ENCODE results near the gene ZSCAN2.
"Not testable (repeated sequence)": the region's sequence is repeated elsewhere in the genome, so short reads cannot be mapped to it uniquely, and the experiment has no call there.

Gene ZSCAN2

GRCh38 chr15:84581676-84582428 is 19.0 kb upstream of the ZSCAN2 start:
- H3K27ac ChIP-seq (ENCODE audit: insufficient read depth, low read length, poor library complexity, severe bottlenecking); H3K27me3 ChIP-seq (replicated peaks; ENCODE audit: control insufficient read depth, insufficient read depth, low read length, poor library complexity, severe bottlenecking); H3K36me3 ChIP-seq (ENCODE audit: control insufficient read depth, insufficient read depth, low read length); H3K4me1 ChIP-seq (ENCODE audit: control insufficient read depth, insufficient read depth, low read length, poor library complexity, severe bottlenecking); H3K4me3 ChIP-seq (ENCODE audit: insufficient read depth, low read depth, low read length, poor library complexity, severe bottlenecking); DNase-seq; H3K9me3 ChIP-seq (ENCODE audit: control insufficient read depth, low read length): not testable (repeated sequence)

DNA sequence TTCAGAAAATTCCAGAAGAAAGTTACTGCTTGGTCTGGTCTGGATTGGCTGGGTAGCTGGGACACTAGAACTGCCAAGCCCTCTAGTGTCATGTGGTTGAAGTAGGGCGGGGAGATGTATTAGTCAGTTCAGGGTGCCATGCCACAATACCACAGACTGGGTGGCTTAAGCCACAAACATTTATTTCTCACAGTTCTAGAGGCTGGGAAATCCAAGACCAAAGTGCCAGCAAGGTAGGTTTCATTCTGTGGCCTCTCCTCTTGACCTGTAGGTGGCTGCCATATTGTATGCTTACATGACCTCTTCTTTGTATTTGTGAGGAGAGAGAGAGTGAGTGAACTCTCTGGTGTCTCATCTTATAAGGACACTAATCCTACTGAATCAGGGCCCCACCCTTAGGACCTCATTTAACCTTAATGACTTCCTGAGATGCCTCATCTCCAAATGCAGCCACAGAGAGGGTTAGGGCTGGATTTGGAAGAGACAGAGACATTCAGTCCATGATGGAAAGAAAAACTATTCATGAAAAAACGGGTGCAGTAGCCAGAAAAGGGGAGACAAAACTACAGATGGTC is 18.1 kb upstream of the ZSCAN2 start:
- Histone ChIP-seq H3K4me3 (ENCODE audit: insufficient read depth, low read depth, low read length, poor library complexity, severe bottlenecking) (no peak overlapping the region), H3K9me3 (ENCODE audit: control insufficient read depth, low read length) (no peaks in the 10 kb centered on the region), H3K27ac (ENCODE audit: insufficient read depth, low read length, poor library complexity, severe bottlenecking) (no peak overlapping the region), H3K36me3 (ENCODE audit: control insufficient read depth, insufficient read depth, low read length) (no peaks in the 10 kb centered on the region), H3K27me3 (replicated peaks; ENCODE audit: control insufficient read depth, insufficient read depth, low read length, poor library complexity, severe bottlenecking) (no peaks in the 10 kb centered on the region), H3K4me1 (ENCODE audit: control insufficient read depth, insufficient read depth, low read length, poor library complexity, severe bottlenecking) (no peaks in the 10 kb centered on the region)
- DNase-seq: no peak

DNA sequence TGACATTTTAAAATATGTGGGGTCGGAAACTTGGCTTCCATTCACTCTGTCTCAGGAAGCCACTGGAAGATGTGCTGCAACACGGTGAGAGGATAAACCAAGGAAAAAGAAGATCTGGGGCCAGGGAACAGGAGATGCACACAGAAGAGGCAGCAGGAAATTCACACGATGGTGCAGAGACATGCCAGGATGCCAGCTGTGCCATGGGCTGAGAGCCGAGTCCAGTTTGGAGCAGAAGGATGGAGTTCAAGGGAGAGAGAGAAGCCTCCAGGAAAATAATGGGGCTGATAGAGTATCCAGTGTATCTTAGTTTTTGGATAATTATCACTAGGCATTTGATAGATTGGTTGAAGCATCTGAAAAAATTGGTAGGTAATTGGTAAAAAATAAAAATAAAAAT is 16.9 kb upstream of the ZSCAN2 start:
- not testable (repeated sequence) for DNase-seq; H3K27ac ChIP-seq (ENCODE audit: insufficient read depth, low read length, poor library complexity, severe bottlenecking); H3K4me1 ChIP-seq (ENCODE audit: control insufficient read depth, insufficient read depth, low read length, poor library complexity, severe bottlenecking); H3K36me3 ChIP-seq (ENCODE audit: control insufficient read depth, insufficient read depth, low read length); H3K4me3 ChIP-seq (ENCODE audit: insufficient read depth, low read depth, low read length, poor library complexity, severe bottlenecking); H3K9me3 ChIP-seq (ENCODE audit: control insufficient read depth, low read length); H3K27me3 ChIP-seq (replicated peaks; ENCODE audit: control insufficient read depth, insufficient read depth, low read length, poor library complexity, severe bottlenecking)

DNA sequence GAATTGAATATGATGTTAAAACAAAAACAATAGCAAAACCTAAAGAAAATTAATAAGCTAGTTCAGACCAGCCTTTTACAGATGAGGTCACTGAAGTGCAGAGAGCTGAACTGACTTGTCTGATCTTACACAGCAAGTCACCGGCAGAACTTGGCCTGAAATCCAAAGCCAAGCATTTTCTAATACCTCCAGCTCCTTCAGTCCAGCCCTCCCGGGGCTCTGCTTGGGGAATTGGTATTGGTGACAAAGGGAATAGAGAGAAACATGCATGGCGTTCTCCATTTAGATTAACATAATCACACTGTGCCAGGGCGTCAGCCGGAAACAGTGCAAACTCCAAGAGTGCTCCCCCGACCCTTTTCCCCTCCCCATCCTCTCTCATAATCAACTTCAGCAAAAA is 14.1 kb upstream of the ZSCAN2 start:
- H3K27me3 ChIP-seq (replicated peaks; ENCODE audit: control insufficient read depth, insufficient read depth, low read length, poor library complexity, severe bottlenecking): no peaks in the 10 kb centered on the region
- H3K27ac ChIP-seq (ENCODE audit: insufficient read depth, low read length, poor library complexity, severe bottlenecking): no peak overlapping the region
- H3K9me3 ChIP-seq (ENCODE audit: control insufficient read depth, low read length): no peaks in the 10 kb centered on the region
- H3K4me1 ChIP-seq (ENCODE audit: control insufficient read depth, insufficient read depth, low read length, poor library complexity, severe bottlenecking): no peaks in the 10 kb centered on the region
- no peak overlapping the region for H3K4me3 ChIP-seq (ENCODE audit: insufficient read depth, low read depth, low read length, poor library complexity, severe bottlenecking)
- DNase-seq: no peak
- H3K36me3 ChIP-seq (ENCODE audit: control insufficient read depth, insufficient read depth, low read length): no peaks in the 10 kb centered on the region

GRCh38 chr15:84588053-84588874 is 12.5 kb upstream of the ZSCAN2 start:
- Histone ChIP-seq H3K27ac (ENCODE audit: insufficient read depth, low read length, poor library complexity, severe bottlenecking) (no peak overlapping the region), H3K4me1 (ENCODE audit: control insufficient read depth, insufficient read depth, low read length, poor library complexity, severe bottlenecking) (no peaks in the 10 kb centered on the region), H3K9me3 (ENCODE audit: control insufficient read depth, low read length) (no peaks in the 10 kb centered on the region), H3K36me3 (ENCODE audit: control insufficient read depth, insufficient read depth, low read length) (no peaks in the 10 kb centered on the region), H3K4me3 (ENCODE audit: insufficient read depth, low read depth, low read length, poor library complexity, severe bottlenecking) (peak overlapping the region; percentile 20), H3K27me3 (replicated peaks; ENCODE audit: control insufficient read depth, insufficient read depth, low read length, poor library complexity, severe bottlenecking) (no peaks in the 10 kb centered on the region)
- peak; percentile 68 to 75 (median 71) for DNase-seq

GRCh38 chr15:84590406-84590805 is 10.4 kb upstream of the ZSCAN2 start:
- Histone ChIP-seq H3K4me1 (ENCODE audit: control insufficient read depth, insufficient read depth, low read length, poor library complexity, severe bottlenecking) (no peaks in the 10 kb centered on the region), H3K4me3 (ENCODE audit: insufficient read depth, low read depth, low read length, poor library complexity, severe bottlenecking) (no peak overlapping the region), H3K36me3 (ENCODE audit: control insufficient read depth, insufficient read depth, low read length) (no peaks in the 10 kb centered on the region), H3K9me3 (ENCODE audit: control insufficient read depth, low read length) (no peaks in the 10 kb centered on the region), H3K27me3 (replicated peaks; ENCODE audit: control insufficient read depth, insufficient read depth, low read length, poor library complexity, severe bottlenecking) (no peaks in the 10 kb centered on the region), H3K27ac (ENCODE audit: insufficient read depth, low read length, poor library complexity, severe bottlenecking) (no peak overlapping the region)
- DNase-seq: no peak

GRCh38 chr15:84591815-84592214 is 9.0 kb upstream of the ZSCAN2 start:
- Histone ChIP-seq H3K27ac (ENCODE audit: insufficient read depth, low read length, poor library complexity, severe bottlenecking) (no peak overlapping the region), H3K36me3 (ENCODE audit: control insufficient read depth, insufficient read depth, low read length) (no peaks in the 10 kb centered on the region), H3K4me1 (ENCODE audit: control insufficient read depth, insufficient read depth, low read length, poor library complexity, severe bottlenecking) (no peaks in the 10 kb centered on the region), H3K9me3 (ENCODE audit: control insufficient read depth, low read length) (no peaks in the 10 kb centered on the region), H3K27me3 (replicated peaks; ENCODE audit: control insufficient read depth, insufficient read depth, low read length, poor library complexity, severe bottlenecking) (no peaks in the 10 kb centered on the region), H3K4me3 (ENCODE audit: insufficient read depth, low read depth, low read length, poor library complexity, severe bottlenecking) (no peak overlapping the region)
- no peak for DNase-seq

DNA sequence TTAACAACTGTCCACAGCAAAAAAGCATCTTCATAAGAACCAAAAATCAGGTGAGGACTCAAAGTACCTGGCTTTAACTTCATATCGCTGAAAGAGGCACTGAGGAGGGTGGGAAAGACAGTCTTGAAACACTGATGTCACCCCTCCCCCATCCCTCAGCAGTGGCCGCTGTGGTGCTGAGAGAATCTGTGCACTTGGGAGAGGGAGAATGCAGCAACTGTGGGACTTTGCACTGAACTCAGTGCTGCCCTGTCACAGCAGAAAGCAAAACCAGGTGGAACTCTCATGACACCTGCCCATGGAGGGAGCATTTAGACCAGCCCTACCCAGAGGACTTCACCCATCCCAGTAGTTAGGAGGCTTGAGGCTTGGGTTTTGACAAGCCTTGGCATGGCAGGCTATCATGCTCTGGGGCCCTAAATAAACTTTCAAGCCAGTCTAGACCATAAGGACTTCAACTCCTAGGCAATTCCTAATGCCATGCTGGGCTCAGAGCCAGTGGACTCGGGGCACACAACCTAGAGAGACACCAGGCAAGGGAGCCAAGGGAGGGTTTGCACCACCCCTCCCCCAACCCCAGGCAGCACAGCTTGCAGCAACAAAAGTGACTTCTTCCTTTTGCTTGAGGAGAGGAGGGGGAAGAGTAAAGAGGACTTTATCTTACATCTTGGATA is 6.1 kb upstream of the ZSCAN2 start:
- no peaks in the 10 kb centered on the region for H3K36me3 ChIP-seq (ENCODE audit: control insufficient read depth, insufficient read depth, low read length)
- H3K4me3 ChIP-seq (ENCODE audit: insufficient read depth, low read depth, low read length, poor library complexity, severe bottlenecking): no peak overlapping the region
- no peaks in the 10 kb centered on the region for H3K27me3 ChIP-seq (replicated peaks; ENCODE audit: control insufficient read depth, insufficient read depth, low read length, poor library complexity, severe bottlenecking)
- H3K9me3 ChIP-seq (ENCODE audit: control insufficient read depth, low read length): no peaks in the 10 kb centered on the region
- H3K27ac ChIP-seq (ENCODE audit: insufficient read depth, low read length, poor library complexity, severe bottlenecking): no peak overlapping the region
- peaks cover 18% of the 10 kb centered on the region for H3K4me1 ChIP-seq (ENCODE audit: control insufficient read depth, insufficient read depth, low read length, poor library complexity, severe bottlenecking)
- no peak for DNase-seq

DNA sequence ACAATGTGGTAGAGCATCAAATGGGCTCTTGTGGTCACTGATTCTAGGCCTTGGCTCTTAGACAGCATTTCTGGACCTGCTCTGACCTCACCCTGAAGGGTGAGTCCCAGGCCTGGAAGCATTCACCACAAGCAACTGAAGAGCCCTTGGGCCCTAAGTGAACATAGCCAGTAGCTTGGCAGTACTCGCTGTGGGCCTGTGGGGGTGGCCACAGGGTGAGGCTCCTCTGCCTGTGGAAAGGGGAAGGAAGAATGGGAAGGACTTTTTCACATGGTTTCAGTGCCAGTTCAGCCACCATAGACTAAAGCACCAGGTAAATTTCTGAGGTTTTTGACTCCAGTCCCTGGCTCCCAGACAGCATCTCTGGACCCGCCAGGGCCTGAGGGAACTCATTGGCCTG is 5.1 kb upstream of the ZSCAN2 start:
- DNase-seq: no peak
- no peaks in the 10 kb centered on the region for H3K27me3 ChIP-seq (replicated peaks; ENCODE audit: control insufficient read depth, insufficient read depth, low read length, poor library complexity, severe bottlenecking)
- H3K4me1 ChIP-seq (ENCODE audit: control insufficient read depth, insufficient read depth, low read length, poor library complexity, severe bottlenecking): peaks cover 23% of the 10 kb centered on the region
- H3K27ac ChIP-seq (ENCODE audit: insufficient read depth, low read length, poor library complexity, severe bottlenecking): no peak overlapping the region
- H3K9me3 ChIP-seq (ENCODE audit: control insufficient read depth, low read length): no peaks in the 10 kb centered on the region
- H3K4me3 ChIP-seq (ENCODE audit: insufficient read depth, low read depth, low read length, poor library complexity, severe bottlenecking): no peak overlapping the region
- no peaks in the 10 kb centered on the region for H3K36me3 ChIP-seq (ENCODE audit: control insufficient read depth, insufficient read depth, low read length)

Data from effector memory CD4-positive, alpha-beta T cell (primary cell).